ENCODE measurements around the gene KPNA6. TPM values are rescaled to one million over a fixed set of nuclear protein-coding genes. Genes with fewer than 3 reads are reported as not detected.
"Not testable (repeated sequence)": the region's sequence is repeated elsewhere in the genome, so short reads cannot be mapped to it uniquely, and the experiment has no call there.

The KPNA6 gene
- total and polyA plus RNA-seq, 5 experiments from 2014 or later = 26.5 to 66.4 (median 31.9) TPM

DNA sequence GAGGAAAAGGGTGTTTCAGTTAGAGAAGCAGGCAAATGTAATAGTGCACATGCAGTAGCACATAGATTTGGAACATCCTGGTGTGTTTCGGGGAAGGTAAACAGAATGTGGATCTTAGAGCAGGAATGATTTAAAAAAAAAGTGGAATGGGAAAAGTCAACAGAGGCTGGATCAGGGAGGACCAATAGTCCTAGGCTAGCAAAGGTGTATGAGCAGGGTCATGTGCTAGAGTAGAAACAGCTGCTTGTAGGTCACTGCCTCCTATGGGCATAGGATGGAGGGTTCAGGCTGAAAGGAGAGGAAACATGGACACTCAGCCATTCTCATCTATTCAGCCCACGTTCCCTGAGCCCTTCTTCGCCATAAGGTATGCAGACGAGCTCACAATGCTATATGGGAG lies 3.7 kb upstream of the KPNA6 start:
- Mint-ChIP-seq H3K27me3 (no peaks in the 10 kb centered on the region), H3K4me1 (peaks cover 2 to 16% (median 9%) of the 10 kb centered on the region in 4 donors), H3K9me3 (no peaks in the 10 kb centered on the region), H3K36me3 (peaks cover 0 to 26% (median 2%) of the 10 kb centered on the region in 3 donors), H3K27ac (peak overlapping the region in 2 of 10 donors; percentile 3 to 42), H3K4me3 (no peak overlapping the region)
- POLR2A ChIA-PET = interaction anchor here (0.6 kb wide), 1 partner anchor 13 kb away, joined by 3 read pairs; no protein-coding TSS in a partner anchor
- DNase-seq = no peak
- no peak for ATAC-seq

DNA sequence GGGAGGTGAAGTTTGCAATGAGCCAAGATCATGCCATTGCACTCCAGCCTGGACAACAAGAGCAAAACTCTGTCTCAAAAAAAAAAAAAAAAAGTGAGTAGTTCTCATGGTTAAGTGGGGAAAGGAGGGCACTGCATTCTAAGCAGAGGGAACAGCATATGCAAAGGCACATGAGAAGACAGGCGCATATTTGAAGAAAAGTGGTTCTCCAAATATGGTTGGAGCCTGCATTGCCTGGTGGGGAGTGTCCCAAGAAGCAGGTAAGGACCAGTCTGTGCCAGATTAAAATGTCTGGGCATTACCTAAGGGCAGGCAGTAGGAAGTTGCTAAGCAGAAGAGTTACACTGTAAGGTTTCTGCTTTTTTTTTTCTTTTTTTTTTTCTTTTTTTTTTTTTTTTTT lies 2.5 kb upstream of the KPNA6 start:
- peak overlapping the region in 3 of 10 donors; percentile 30 to 59 (median 36) for H3K4me3 Mint-ChIP-seq
- peaks cover 6 to 28% (median 19%) of the 10 kb centered on the region in 4 donors for H3K4me1 Mint-ChIP-seq
- no peaks in the 10 kb centered on the region for H3K27me3 Mint-ChIP-seq
- no peak for ATAC-seq
- no peak for DNase-seq
- POLR2A ChIA-PET = interaction anchor here (0.7 kb wide), 1 partner anchor 92 kb away, joined by 5 read pairs; no protein-coding TSS in a partner anchor
- H3K36me3 Mint-ChIP-seq = peaks cover 0 to 19% (median 0%) of the 10 kb centered on the region in 3 donors
- H3K27ac Mint-ChIP-seq = peak overlapping the region in 5 of 10 donors; percentile 19 to 86 (median 36)
- H3K9me3 Mint-ChIP-seq = no peaks in the 10 kb centered on the region

DNA sequence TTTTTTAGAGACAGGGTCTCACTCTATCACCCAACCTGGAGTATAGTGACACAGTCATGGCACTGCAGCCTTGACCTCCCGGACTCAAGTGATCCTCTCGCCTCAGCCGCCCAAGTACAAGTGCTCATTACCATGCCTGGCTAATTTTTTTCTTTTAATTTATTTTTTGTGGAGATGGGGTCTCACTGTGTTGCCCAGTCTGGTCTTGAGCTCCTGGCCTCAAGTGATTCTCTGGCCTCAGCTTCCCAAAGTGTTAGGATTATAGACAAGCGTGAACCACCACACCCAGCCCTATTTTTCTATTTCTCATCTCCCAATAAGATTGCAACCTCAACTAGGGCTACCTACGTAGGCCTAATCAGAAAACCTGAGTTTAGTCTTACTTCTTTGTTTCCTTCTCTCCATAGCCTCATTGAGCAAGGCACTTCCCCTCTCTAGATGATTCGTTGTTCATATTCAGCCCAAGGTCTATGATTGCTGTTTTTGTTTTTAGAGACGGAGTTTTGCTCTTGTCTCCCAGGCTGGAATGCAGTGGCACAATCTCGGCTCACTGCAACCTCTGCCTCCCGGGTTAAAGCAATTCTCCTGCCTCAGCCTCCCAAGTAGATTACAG lies 1.1 kb upstream of the KPNA6 start:
- H3K27ac Mint-ChIP-seq = peak overlapping the region; percentile 81 to 99 (median 90)
- peaks cover 11 to 43% (median 34%) of the 10 kb centered on the region in 4 donors for H3K4me1 Mint-ChIP-seq
- H3K4me3 Mint-ChIP-seq = peak overlapping the region; percentile 27 to 98 (median 69)
- no peak for ATAC-seq
- H3K9me3 Mint-ChIP-seq = no peaks in the 10 kb centered on the region
- no peak for DNase-seq
- POLR2A ChIA-PET = interaction anchor here (0.7 to 6.2 kb wide), 9 partner anchors 9 to 1363 kb away, joined by 3 to 80 read pairs (median 5); partner anchors contain the start of genes MARCKSL1 and TMEM39B
- peaks cover 0 to 7% (median 0%) of the 10 kb centered on the region in 3 donors for H3K36me3 Mint-ChIP-seq
- no peaks in the 10 kb centered on the region for H3K27me3 Mint-ChIP-seq

DNA sequence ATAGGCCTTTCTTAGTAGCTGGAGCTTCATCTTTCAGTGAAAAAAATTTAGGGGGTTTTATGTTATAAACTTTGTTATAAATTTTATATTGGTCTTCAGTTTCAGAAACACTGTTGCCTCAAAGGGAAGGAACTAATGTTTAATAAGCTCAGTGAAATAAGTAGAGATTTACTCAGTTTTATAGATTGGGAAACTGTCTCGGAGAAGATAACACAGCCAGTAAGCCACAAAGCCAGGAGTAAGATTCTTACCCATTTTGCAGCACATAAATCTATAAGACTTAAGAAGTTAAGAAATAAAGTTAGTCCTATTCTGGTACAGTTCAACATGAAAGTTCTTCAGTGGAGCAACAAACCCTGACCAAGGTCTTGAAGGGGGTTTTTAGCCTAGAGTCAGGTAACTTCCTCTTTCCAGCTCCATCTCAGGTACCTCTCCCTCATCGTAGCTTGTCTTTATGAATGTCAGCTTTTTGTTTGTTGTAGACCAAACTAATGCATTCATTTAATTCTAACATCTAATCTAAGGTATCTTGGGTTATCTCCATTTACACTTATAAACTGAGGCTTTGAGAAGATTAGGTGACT lies 3.3 kb downstream of the KPNA6 start:
- DNase-seq = no peak
- H3K4me3 Mint-ChIP-seq = peak overlapping the region; percentile 13 to 100 (median 72)
- peak overlapping the region; percentile 30 to 95 (median 74) for H3K27ac Mint-ChIP-seq
- peaks cover 0 to 8% (median 0%) of the 10 kb centered on the region in 3 donors for H3K36me3 Mint-ChIP-seq
- no peaks in the 10 kb centered on the region for H3K9me3 Mint-ChIP-seq
- H3K27me3 Mint-ChIP-seq = no peaks in the 10 kb centered on the region
- peaks cover 18 to 80% (median 66%) of the 10 kb centered on the region in 4 donors for H3K4me1 Mint-ChIP-seq
- no peak for ATAC-seq
- POLR2A ChIA-PET = interaction anchor here (0.6 to 6.2 kb wide), 4 partner anchors 10 to 37 kb away, joined by 3 to 80 read pairs (median 4); partner anchors contain the start of gene TMEM39B

- DNase-seq = no peak
- Mint-ChIP-seq H3K27me3 (no peaks in the 10 kb centered on the region), H3K9me3 (no peaks in the 10 kb centered on the region), H3K4me1 (peaks cover 21 to 85% (median 71%) of the 10 kb centered on the region in 4 donors), H3K27ac (peak overlapping the region in 9 of 10 donors; percentile 30 to 87 (median 72)), H3K4me3 (peak overlapping the region in 9 of 10 donors; percentile 6 to 100 (median 67)), H3K36me3 (peaks cover 0 to 11% (median 2%) of the 10 kb centered on the region in 3 donors)
- ATAC-seq = no peak
- POLR2A ChIA-PET = interaction anchor here (0.7 to 6.2 kb wide), 2 partner anchors 12 to 38 kb away, joined by 3 to 80 read pairs; partner anchors contain the start of gene TMEM39B
Measured at GRCh38 chr1:32111789-32112188, 3.9 kb downstream of the KPNA6 start.

DNA sequence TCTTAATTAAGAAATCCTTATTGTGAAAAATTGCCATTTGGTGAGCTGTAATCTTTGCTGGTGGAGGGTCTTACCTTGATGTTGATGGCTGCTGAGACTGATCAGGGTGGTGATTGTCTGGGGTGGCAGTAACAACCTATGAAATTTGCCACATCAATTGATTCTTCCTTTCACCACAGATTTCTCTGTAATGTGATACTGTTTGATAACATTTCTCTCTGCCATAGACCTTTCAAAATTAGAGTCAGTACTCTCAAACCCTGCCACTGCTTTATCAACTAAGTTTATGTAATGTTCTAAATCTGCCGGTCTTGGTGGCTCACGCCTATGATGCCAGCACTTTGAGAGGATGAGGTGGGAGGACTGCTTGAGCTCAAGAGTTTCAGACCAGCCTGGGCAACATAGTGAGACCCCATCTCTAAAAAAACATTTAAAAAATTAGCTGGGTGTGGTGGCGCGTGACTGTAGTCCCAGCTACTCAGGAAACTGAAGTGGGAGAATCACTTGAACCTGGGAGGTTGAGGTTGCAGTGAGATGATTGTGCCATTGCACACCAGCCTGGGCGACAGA lies 5.0 kb downstream of the KPNA6 start:
- POLR2A ChIA-PET = interaction anchor here (0.6 to 6.2 kb wide), 2 partner anchors 39 to 130 kb away, joined by 8 to 80 read pairs; partner anchors contain the start of gene TMEM39B
- Mint-ChIP-seq H3K36me3 (peaks cover 0 to 12% (median 2%) of the 10 kb centered on the region in 3 donors), H3K4me1 (peaks cover 22 to 86% (median 73%) of the 10 kb centered on the region in 4 donors), H3K4me3 (peak overlapping the region; percentile 34 to 72 (median 57)), H3K27ac (peak overlapping the region; percentile 36 to 94 (median 84)), H3K27me3 (no peaks in the 10 kb centered on the region), H3K9me3 (no peaks in the 10 kb centered on the region)
- ATAC-seq = peak; percentile 19 to 49
- peak in 4 of 10 donors; percentile 2 to 59 (median 40) for DNase-seq

DNA sequence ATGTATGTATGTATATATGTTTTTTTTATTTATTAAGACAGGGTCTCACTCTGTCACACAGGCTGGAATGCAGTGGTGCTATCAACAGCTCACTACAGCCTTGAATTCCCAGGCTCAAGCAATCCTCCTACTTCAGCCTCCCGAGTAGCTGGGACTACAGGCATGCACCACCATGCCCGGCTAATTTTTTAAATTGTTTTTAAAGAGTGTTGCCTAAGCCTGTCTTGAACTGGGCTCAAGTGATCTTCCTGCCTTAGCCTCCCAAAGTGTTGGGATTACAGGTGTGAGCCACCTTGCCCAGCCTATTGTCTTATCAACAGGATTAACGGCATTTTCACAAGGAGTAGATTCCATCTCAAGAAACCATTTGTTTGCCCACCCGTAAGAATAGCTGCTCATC lies 5.6 kb downstream of the KPNA6 start:
- H3K27ac Mint-ChIP-seq = peak overlapping the region; percentile 36 to 94 (median 76)
- H3K27me3 Mint-ChIP-seq, H3K9me3 Mint-ChIP-seq, ATAC-seq, DNase-seq: not testable (repeated sequence)
- peak overlapping the region in 8 of 10 donors; percentile 0 to 57 (median 31) for H3K4me3 Mint-ChIP-seq
- POLR2A ChIA-PET = interaction anchor here (0.5 kb wide), 1 partner anchor 536 kb away, joined by 6 read pairs; no protein-coding TSS in a partner anchor
- peaks cover 25 to 89% (median 78%) of the 10 kb centered on the region in 4 donors for H3K4me1 Mint-ChIP-seq
- peaks cover 0 to 17% (median 2%) of the 10 kb centered on the region in 3 donors for H3K36me3 Mint-ChIP-seq

DNA sequence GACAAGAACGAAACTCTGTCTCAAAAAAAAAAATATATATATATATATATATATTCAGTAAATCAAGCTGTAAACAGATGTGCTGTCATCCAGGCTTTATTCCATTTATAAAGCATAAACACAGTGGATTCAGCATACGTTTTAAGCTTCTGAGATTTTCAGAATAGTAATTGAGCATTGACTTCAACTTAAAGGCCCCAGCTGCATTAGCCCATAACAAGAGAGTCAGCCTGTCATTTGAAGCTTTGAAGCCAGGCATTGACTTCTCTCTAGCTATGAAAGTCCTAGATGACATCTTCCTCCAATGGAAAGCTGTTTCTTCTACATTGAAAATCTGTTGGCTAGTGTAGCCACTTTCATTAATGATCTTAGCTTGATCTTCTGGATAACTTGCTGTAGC lies 6.6 kb downstream of the KPNA6 start:
- ATAC-seq (no peak), DNase-seq (no peak)
- H3K36me3 Mint-ChIP-seq = peaks cover 0 to 17% (median 2%) of the 10 kb centered on the region in 3 donors
- POLR2A ChIA-PET = interaction anchor here (0.6 to 0.7 kb wide), 3 partner anchors 54 to 966 kb away, joined by 3 read pairs; no protein-coding TSS in a partner anchor
- no peaks in the 10 kb centered on the region for H3K9me3 Mint-ChIP-seq
- no peaks in the 10 kb centered on the region for H3K27me3 Mint-ChIP-seq
- peak overlapping the region in 8 of 10 donors; percentile 28 to 87 (median 48) for H3K27ac Mint-ChIP-seq
- peaks cover 22 to 86% (median 77%) of the 10 kb centered on the region in 4 donors for H3K4me1 Mint-ChIP-seq
- H3K4me3 Mint-ChIP-seq = peak overlapping the region in 4 of 10 donors; percentile 1 to 55 (median 26)

DNA sequence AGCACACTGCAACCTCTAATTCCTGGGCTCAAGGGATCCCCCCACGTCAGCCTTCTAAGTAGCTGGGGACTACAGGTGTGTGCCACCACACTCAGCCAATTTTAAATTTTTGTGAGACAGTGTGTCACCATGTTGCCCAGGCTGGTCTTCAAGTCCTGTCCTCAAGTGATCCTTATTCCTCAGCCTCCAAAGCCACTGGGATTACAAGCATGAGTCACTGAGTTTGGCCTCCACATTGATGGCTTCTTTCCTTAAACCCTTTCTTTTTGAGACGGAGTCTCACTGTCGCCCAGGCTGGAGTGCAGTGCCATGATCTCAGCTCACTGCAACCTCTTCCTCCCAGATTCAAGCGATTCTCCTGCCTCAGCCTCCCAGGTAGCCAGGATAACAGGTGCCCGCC lies 7.6 kb downstream of the KPNA6 start:
- peak overlapping the region in 1 of 10 donors; percentile 30 for H3K4me3 Mint-ChIP-seq
- peaks cover 20 to 81% (median 70%) of the 10 kb centered on the region in 4 donors for H3K4me1 Mint-ChIP-seq
- no peaks in the 10 kb centered on the region for H3K9me3 Mint-ChIP-seq
- peak overlapping the region in 6 of 10 donors; percentile 8 to 63 (median 38) for H3K27ac Mint-ChIP-seq
- no peak for ATAC-seq
- DNase-seq = no peak
- no peaks in the 10 kb centered on the region for H3K27me3 Mint-ChIP-seq
- H3K36me3 Mint-ChIP-seq = peaks cover 0 to 17% (median 2%) of the 10 kb centered on the region in 3 donors
- POLR2A ChIA-PET = no interaction called here

GRCh38 chr1:32116531-32116930 lies 8.7 kb downstream of the KPNA6 start:
- Mint-ChIP-seq H3K27ac (peak overlapping the region in 5 of 10 donors; percentile 3 to 63 (median 34)), H3K4me3 (peak overlapping the region in 1 of 10 donors; percentile 20), H3K36me3 (peaks cover 0 to 17% (median 2%) of the 10 kb centered on the region in 3 donors), H3K4me1 (peaks cover 23 to 81% (median 70%) of the 10 kb centered on the region in 4 donors), H3K9me3 (no peaks in the 10 kb centered on the region), H3K27me3 (no peaks in the 10 kb centered on the region)
- DNase-seq = no peak
- POLR2A ChIA-PET = no interaction called here
- no peak for ATAC-seq

GRCh38 chr1:32122151-32122550 lies 14.3 kb downstream of the KPNA6 start:
- peak in 1 of 2 donors; percentile 30 for ATAC-seq

GRCh38 chr1:32123361-32123760 lies 15.5 kb downstream of the KPNA6 start:
- DNase-seq, H3K27me3 Mint-ChIP-seq, ATAC-seq, H3K9me3 Mint-ChIP-seq: not testable (repeated sequence)
- H3K4me3 Mint-ChIP-seq = peak overlapping the region in 4 of 10 donors; percentile 33 to 84 (median 51)
- peaks cover 0 to 25% (median 0%) of the 10 kb centered on the region in 3 donors for H3K36me3 Mint-ChIP-seq
- H3K4me1 Mint-ChIP-seq = peaks cover 25 to 74% (median 62%) of the 10 kb centered on the region in 4 donors
- POLR2A ChIA-PET = interaction anchor here (0.6 to 3.6 kb wide), 7 partner anchors 12 to 365 kb away, joined by 3 to 27 read pairs (median 3); partner anchors contain the start of genes BSDC1 and KPNA6
- peak overlapping the region in 5 of 10 donors; percentile 37 to 75 (median 60) for H3K27ac Mint-ChIP-seq

More at GRCh38 chr1:32122151-32122550, 14.3 kb downstream of the KPNA6 start:
- H3K36me3 Mint-ChIP-seq = peaks cover 0 to 22% (median 0%) of the 10 kb centered on the region in 3 donors
- no peaks in the 10 kb centered on the region for H3K27me3 Mint-ChIP-seq
- H3K4me3 Mint-ChIP-seq = peak overlapping the region; percentile 9 to 84 (median 67)
- peak overlapping the region; percentile 29 to 92 (median 82) for H3K27ac Mint-ChIP-seq
- peak in 2 of 10 donors; percentile 33 to 45 for DNase-seq
- H3K9me3 Mint-ChIP-seq = no peaks in the 10 kb centered on the region
- peaks cover 20 to 74% (median 59%) of the 10 kb centered on the region in 4 donors for H3K4me1 Mint-ChIP-seq
- POLR2A ChIA-PET = interaction anchor here (0.5 to 3.6 kb wide), 6 partner anchors 11 to 167 kb away, joined by 3 to 27 read pairs (median 4); partner anchors contain the start of gene KPNA6
